Loucy (cell line): ENCODE results near the gene SLC39A11.

Source experiments
- EZH2phosphoT487 ChIP-seq: fragments of 200-600 bp; IDR thresholded peaks from 2 replicates; pipeline ENCODE4 v1.6.1; 2018; ENCODE audit warnings: antibody characterized with exemption, mild to moderate bottlenecking, moderate library complexity, borderline replicate concordance
- TF ChIP-seq, protein P1 (sequence below): fragments of 200-600 bp; sonication (generic); conservative IDR thresholded peaks from 2 replicates; pipeline ENCODE4 v1.5.1; 2014; ENCODE audit warnings: mild to moderate bottlenecking, antibody characterized with exemption, low read length

DNA sequence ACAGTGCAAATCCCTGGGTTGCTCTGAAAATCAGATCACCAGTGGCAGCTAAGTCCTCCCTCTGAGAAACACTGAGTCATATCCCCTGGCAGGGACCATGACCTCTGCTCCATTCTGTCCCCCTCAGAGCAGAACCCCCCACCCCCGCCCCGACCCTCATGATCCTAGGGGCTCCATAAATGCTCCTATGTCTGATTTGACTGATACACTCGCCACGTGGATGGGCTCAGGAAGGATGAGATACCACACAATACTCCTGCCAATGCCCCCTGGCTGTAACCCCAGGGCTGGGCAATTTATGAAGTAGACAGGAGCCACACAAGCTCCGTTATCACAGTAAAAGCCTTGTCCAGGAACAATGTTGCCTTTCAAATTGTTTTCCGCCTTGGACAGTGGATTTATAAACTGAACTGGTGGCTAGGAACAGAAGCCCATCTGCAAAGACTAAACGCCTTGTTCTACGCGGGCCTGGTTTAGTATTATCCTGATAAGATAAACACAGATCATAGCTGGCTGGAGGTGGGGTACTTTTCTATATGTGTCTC lies 394.8 kb downstream of the SLC39A11 start:
- TF ChIP-seq, protein P1, sequence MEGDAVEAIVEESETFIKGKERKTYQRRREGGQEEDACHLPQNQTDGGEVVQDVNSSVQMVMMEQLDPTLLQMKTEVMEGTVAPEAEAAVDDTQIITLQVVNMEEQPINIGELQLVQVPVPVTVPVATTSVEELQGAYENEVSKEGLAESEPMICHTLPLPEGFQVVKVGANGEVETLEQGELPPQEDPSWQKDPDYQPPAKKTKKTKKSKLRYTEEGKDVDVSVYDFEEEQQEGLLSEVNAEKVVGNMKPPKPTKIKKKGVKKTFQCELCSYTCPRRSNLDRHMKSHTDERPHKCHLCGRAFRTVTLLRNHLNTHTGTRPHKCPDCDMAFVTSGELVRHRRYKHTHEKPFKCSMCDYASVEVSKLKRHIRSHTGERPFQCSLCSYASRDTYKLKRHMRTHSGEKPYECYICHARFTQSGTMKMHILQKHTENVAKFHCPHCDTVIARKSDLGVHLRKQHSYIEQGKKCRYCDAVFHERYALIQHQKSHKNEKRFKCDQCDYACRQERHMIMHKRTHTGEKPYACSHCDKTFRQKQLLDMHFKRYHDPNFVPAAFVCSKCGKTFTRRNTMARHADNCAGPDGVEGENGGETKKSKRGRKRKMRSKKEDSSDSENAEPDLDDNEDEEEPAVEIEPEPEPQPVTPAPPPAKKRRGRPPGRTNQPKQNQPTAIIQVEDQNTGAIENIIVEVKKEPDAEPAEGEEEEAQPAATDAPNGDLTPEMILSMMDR: 0 out of 2 replicates have a peak, but pooled peaks have one; percentile 14
- TF ChIP-seq EZH2phosphoT487: no peak
